GM13977 (cell line): ENCODE results near the gene DDX10.

Source experiments
- DNase-seq: peaks from one replicate; pipeline ENCODE4 v3.0.0; 2012; ENCODE audit warnings: low spot score
- in situ Hi-C: fragments of 300-500 bp; cut with MboI; formaldehyde crosslinking; loops from one replicate; pipeline ENCODE4 v1.12.0; 2022; ENCODE audit warnings: low sequenced_read_pairs, low pct_unique_long_range_greater_than_20kb, mixed read lengths, inconsistent platforms; ENCODE audit not compliant: unreplicated experiment
- TF ChIP-seq, protein P1 (sequence below): IDR thresholded peaks from 2 replicates; pipeline ENCODE4 v1.5.1; 2012; ENCODE audit warnings: mild to moderate bottlenecking, control low read depth; ENCODE audit not compliant: insufficient read depth; ENCODE audit errors: extremely low read depth, missing control alignments

Gene DDX10

DNA sequence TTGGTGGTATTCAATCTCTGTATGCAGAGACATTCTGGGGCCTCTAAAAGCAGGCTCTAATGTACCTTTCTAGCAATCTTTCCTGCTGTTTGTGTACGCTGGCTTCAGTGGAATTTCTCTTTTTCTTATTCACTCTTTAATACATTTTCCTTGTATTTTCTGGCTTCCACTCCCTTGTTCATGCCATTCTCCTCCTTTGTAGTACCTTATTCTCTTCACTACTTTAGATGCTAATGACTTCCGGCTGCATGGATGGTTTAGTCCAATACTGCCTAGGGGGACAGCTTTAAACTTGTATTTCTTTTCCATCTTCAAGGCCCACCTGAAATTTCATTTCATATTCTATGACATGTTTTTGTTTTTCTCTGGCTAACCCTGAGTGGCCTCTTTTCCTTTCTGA, 40.2 kb downstream of the DDX10 start:
- TF ChIP-seq, protein P1, sequence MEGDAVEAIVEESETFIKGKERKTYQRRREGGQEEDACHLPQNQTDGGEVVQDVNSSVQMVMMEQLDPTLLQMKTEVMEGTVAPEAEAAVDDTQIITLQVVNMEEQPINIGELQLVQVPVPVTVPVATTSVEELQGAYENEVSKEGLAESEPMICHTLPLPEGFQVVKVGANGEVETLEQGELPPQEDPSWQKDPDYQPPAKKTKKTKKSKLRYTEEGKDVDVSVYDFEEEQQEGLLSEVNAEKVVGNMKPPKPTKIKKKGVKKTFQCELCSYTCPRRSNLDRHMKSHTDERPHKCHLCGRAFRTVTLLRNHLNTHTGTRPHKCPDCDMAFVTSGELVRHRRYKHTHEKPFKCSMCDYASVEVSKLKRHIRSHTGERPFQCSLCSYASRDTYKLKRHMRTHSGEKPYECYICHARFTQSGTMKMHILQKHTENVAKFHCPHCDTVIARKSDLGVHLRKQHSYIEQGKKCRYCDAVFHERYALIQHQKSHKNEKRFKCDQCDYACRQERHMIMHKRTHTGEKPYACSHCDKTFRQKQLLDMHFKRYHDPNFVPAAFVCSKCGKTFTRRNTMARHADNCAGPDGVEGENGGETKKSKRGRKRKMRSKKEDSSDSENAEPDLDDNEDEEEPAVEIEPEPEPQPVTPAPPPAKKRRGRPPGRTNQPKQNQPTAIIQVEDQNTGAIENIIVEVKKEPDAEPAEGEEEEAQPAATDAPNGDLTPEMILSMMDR: no peak
- in situ Hi-C loops: no loop called here
- no peak for DNase-seq

GRCh38 chr11:108708173-108708572, 43.3 kb downstream of the DDX10 start:
- TF ChIP-seq, protein P1: no peak
- in situ Hi-C loops: no loop called here
- no peak for DNase-seq

GRCh38 chr11:108709741-108710140, 44.9 kb downstream of the DDX10 start:
- TF ChIP-seq, protein P1: no peak
- in situ Hi-C loops: no loop called here
- no peak for DNase-seq

GRCh38 chr11:108713076-108713790, 48.4 kb downstream of the DDX10 start:
- TF ChIP-seq, protein P1: no peak
- in situ Hi-C loops: no loop called here
- peak; percentile 23 for DNase-seq

DNA sequence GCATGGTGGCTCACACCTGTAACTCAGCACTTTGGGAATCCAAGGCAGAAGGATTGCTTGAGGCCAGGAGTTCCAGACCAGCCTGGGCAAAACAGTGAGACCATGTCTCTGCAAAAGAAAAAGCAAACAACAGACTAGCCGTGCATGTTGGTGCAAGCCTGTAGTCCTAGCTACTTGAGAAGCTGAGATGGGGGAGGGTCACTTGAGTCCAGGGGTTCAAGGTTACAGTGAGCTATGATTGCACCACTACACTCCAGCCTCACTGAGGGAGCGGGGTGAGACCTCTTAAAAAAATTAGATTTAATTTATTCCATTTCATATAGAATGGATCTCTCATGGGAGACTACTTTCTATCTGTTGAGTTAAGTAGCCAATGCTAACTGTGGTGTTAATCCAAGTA, 50.4 kb downstream of the DDX10 start:
- TF ChIP-seq, protein P1: no peak
- in situ Hi-C loops: no loop called here

DNA sequence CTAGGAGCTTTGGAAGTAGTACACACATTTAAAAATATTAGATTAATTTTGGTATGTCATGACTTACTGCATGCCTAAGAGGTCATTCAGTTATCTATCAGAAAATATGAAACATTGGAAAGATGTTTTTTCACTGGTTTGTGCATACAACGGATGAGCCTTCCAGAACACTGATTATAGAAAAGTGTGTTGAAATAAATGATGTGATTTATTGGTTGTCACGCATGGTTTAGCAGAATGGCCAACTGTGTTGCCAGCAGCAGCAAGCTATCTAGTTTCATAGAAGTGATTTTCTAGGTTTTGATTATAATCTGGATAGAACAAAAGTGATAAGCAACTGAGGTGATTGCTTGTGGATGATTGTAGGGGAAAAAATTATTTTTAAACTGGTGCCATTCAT, 53.6 kb downstream of the DDX10 start:
- TF ChIP-seq, protein P1: no peak
- in situ Hi-C loops: no loop called here
- DNase-seq: no peak

More for the DNA sequence above, 50.4 kb downstream of the DDX10 start:
- DNase-seq: no peak
